GM12878 (cell line): ENCODE results near the gene SAPCD2. TPM values are rescaled to one million over a fixed set of nuclear protein-coding genes. Genes with fewer than 3 reads are reported as not detected.

ENCODE experiments used
- ATAC-seq: fragments of 200-7000 bp; cut with Tn5 transposase; 3 replicates; pipeline ENCODE4 v1.9.1; 2020; ENCODE audit warnings: mild to moderate bottlenecking, moderate library complexity
- BruUV-seq: library from RNA; stranded (reverse); fragments of 400-500 nt; replicated peaks from 2 replicates; lab custom pipeline; 2021; lab: Mats Ljungman, UMichigan
- CTCF ChIA-PET: fragments of 300-600 bp; sonication (Branson Sonifier 250); formaldehyde crosslinking; extraction: SDS; loops from one replicate; lab custom pipeline; 2021; ENCODE audit warnings: inconsistent platforms; lab: Yijun Ruan, JAX
- POLR2A ChIA-PET: fragments of 350-600 bp; formaldehyde crosslinking; extraction: SDS; loops from one replicate; lab custom pipeline; 2021; ENCODE audit warnings: inconsistent platforms; lab: Charles Lee
- RAD21 ChIA-PET: fragments of 300-600 bp; sonication (Branson Sonifier 250); formaldehyde crosslinking; loops from one replicate; lab custom pipeline; 2023; ENCODE audit warnings: antibody characterized with exemption; ENCODE audit not compliant: unreplicated experiment; lab: Charles Lee
- SMC1A ChIA-PET: fragments of 300-600 bp; sonication (Branson Sonifier 250); formaldehyde crosslinking; loops from one replicate; lab custom pipeline; 2023; ENCODE audit not compliant: unreplicated experiment, uncharacterized antibody; lab: Charles Lee
- DNase-seq: peaks from one replicate; pipeline ENCODE4 v3.0.0-alpha.2; 2011; ENCODE audit warnings: low read depth, low spot score
- FAIRE-seq: peaks from 3 replicates; lab custom pipeline; 2011; peaks lifted over from hg19 to GRCh38; lab: Jason Lieb, UNC
- H2AFZ ChIP-seq: 2 replicates; pipeline ENCODE4 v1.6.0; 2011; ENCODE audit warnings: low read depth, low read length, control low read depth; ENCODE audit not compliant: control insufficient read depth
- H3K27ac ChIP-seq: 2 replicates; pipeline ENCODE4 v1.5.1; 2011; ENCODE audit warnings: control low read depth; ENCODE audit not compliant: control insufficient read depth, insufficient read depth
- H3K27me3 ChIP-seq, 2 experiments: replicated peaks in 1 of 2; 2 replicates each; pipeline versions ENCODE4 v1.6.0 to v1.6.1; 2011; ENCODE audit warnings: low read length in 1 of 2; ENCODE audit not compliant: control insufficient read depth in 2 of 2, insufficient read depth in 2 of 2
- H3K36me3 ChIP-seq, 2 experiments: 2 replicates each; pipeline ENCODE4 v1.5.1; 2011; ENCODE audit warnings: low read length in 1 of 2; ENCODE audit not compliant: control insufficient read depth in 2 of 2, insufficient read depth in 2 of 2
- H3K4me1 ChIP-seq: 2 replicates; pipeline ENCODE4 v1.6.1; 2011; ENCODE audit warnings: mild to moderate bottlenecking, low read length, moderate library complexity, mixed read lengths; ENCODE audit not compliant: control insufficient read depth, insufficient read depth
- H3K4me2 ChIP-seq: 2 replicates; pipeline ENCODE4 v1.6.0; 2011; ENCODE audit warnings: control low read depth; ENCODE audit not compliant: control insufficient read depth, insufficient read depth
- H3K4me3 ChIP-seq: fragments of 200-600 bp; sonication (generic); 2 replicates; pipeline ENCODE4 v1.5.1; 2016
- H3K79me2 ChIP-seq: 2 replicates; pipeline ENCODE4 v1.6.0; 2011; ENCODE audit warnings: low read length; ENCODE audit not compliant: control insufficient read depth, insufficient read depth
- H3K9ac ChIP-seq: 2 replicates; pipeline ENCODE4 v1.8.0; 2011; ENCODE audit warnings: low read length, control low read depth, mixed read lengths; ENCODE audit not compliant: control insufficient read depth, insufficient read depth
- H3K9me3 ChIP-seq: replicated peaks from 3 replicates; pipeline ENCODE4 v1.5.1; 2011; ENCODE audit warnings: mild to moderate bottlenecking, low read length; ENCODE audit not compliant: control insufficient read depth, insufficient read depth
- H4K20me1 ChIP-seq: 2 replicates; pipeline ENCODE4 v1.6.0; 2011; ENCODE audit not compliant: control insufficient read depth, insufficient read depth
- ELK1 ChIP-seq: IDR thresholded peaks from 2 replicates; pipeline ENCODE4 v1.6.1; 2012; ENCODE audit warnings: low read depth, low read length, improper control_type of control experiment
- FOS ChIP-seq: IDR thresholded peaks from 3 replicates; pipeline ENCODE4 v1.6.1; 2011; ENCODE audit warnings: borderline replicate concordance; ENCODE audit not compliant: insufficient read length; ENCODE audit errors: extremely low read depth
- FOXK2 ChIP-seq: fragments of 450-650 bp; IDR thresholded peaks from 2 replicates; pipeline ENCODE4 v1.6.1; 2017; ENCODE audit warnings: mild to moderate bottlenecking, moderate library complexity
- IKZF1 ChIP-seq: fragments of 450-650 bp; conservative IDR thresholded peaks from 2 replicates; pipeline ENCODE4 v1.6.1; 2017; ENCODE audit warnings: antibody characterized with exemption, mild to moderate bottlenecking
- PBX3 ChIP-seq: IDR thresholded peaks from 2 replicates; pipeline ENCODE4 v1.6.1; 2011; ENCODE audit warnings: mild to moderate bottlenecking, low read depth, low read length, moderate library complexity; ENCODE audit not compliant: insufficient replicate concordance
- PML ChIP-seq: IDR thresholded peaks from 2 replicates; pipeline ENCODE4 v1.6.1; 2012; ENCODE audit warnings: low read length, inconsistent platforms
- RFX5 ChIP-seq: IDR thresholded peaks from 2 replicates; pipeline ENCODE4 v1.6.1; 2011; ENCODE audit warnings: low read depth, low read length, improper control_type of control experiment
- SMC3 ChIP-seq: IDR thresholded peaks from 2 replicates; pipeline ENCODE4 v1.6.1; 2011; ENCODE audit warnings: low read length, improper control_type of control experiment, borderline replicate concordance
- STAT1 ChIP-seq: fragments of 450-650 bp; conservative IDR thresholded peaks from 2 replicates; pipeline ENCODE4 v1.6.1; 2014; ENCODE audit warnings: antibody characterized with exemption, mild to moderate bottlenecking
- TCF7 ChIP-seq: IDR thresholded peaks from 2 replicates; pipeline ENCODE4 v1.6.1; 2014; ENCODE audit warnings: antibody characterized with exemption, borderline replicate concordance
- ZBTB33 ChIP-seq: fragments of 450-650 bp; IDR thresholded peaks from 2 replicates; pipeline ENCODE4 v1.6.1; 2017; ENCODE audit warnings: mild to moderate bottlenecking
- ZNF622 ChIP-seq: fragments of 450-650 bp; IDR thresholded peaks from 2 replicates; pipeline ENCODE4 v1.6.1; 2017; ENCODE audit warnings: mild to moderate bottlenecking, inconsistent platforms
- WGBS: methylation state at CpG from one replicate; pipeline ENCODE4 v1.1.6; 2016; ENCODE audit warnings: low lambda C conversion rate; ENCODE audit not compliant: insufficient replicate concordance, insufficient coverage; ENCODE audit errors: missing lambda C conversion rate; 5-methylcytosine and 5-hydroxymethylcytosine counted together
- in situ Hi-C: fragments of 300-500 bp; cut with MboI; formaldehyde crosslinking; loops from 9 replicates; pipeline ENCODE4 v1.14.3; 2018; ENCODE audit warnings: mixed read lengths
- intact Hi-C: fragments of 100-400 bp; cut with micrococcal nuclease; formaldehyde crosslinking; loops from one replicate; pipeline ENCODE4 v1.14.2; 2022; ENCODE audit not compliant: unreplicated experiment
- polyA plus RNA-seq, 11 experiments: library from polyadenylated mRNA; depleted of rRNA in 4 of 11; unstranded in 6 of 11; stranded (reverse) in 5 of 11; fragments of >200 nt; fragmentation: Nextera tagmentation in 4 of 11; fragmentation: Illumina TruSeq in 1 of 11; extraction: Ambion mirVana in 4 of 11; extraction: Trizol in 1 of 11; gene quantifications; 1 replicate in 1 of 11; 2 replicates in 10 of 11; pipeline versions ENCODE4 v1.2.1 to v1.2.3, GENCODE V29; 2011 to 2016; ENCODE audit warnings: inconsistent platforms in 2 of 11, missing spikeins in 2 of 11, low read depth in 1 of 11
- total RNA-seq, 4 experiments: library from RNA; depleted of rRNA in 3 of 4; stranded (reverse); fragments of >200 nt in 3 of 4; fragmentation: Illumina TruSeq in 1 of 4; extraction: Trizol in 1 of 4; gene quantifications; 2 replicates each; pipeline versions ENCODE4 v1.2.1 to v1.2.3, GENCODE V29; 2013 to 2021

Gene SAPCD2
- total and polyA plus RNA-seq, 10 of the 15 experiments (the other 5 are each of a cell fraction or from before 2014, with no cell fraction given), result 1.6 to 35.2 (median 7.2) TPM

GRCh38 chr9:137019891-137020683, 50.3 kb downstream of the SAPCD2 start:
- Histone ChIP-seq H4K20me1 (no peaks in the 10 kb centered on the region), H3K9me3 (no peaks in the 10 kb centered on the region; the same call in 2 of the 3 replicates), H3K27ac (no peak overlapping the region), H3K4me1 (no peaks in the 10 kb centered on the region), H3K36me3 (no peaks in the 10 kb centered on the region), H3K27me3 (no peaks in the 10 kb centered on the region), H3K4me3 (no peak overlapping the region), H3K4me2 (no peak overlapping the region), H2AFZ (no peak overlapping the region), H3K9ac (no peak overlapping the region), H3K79me2 (no peaks in the 10 kb centered on the region)
- 74% methylated on average over 27 of the region's 34 CpGs for WGBS
- ChIA-PET POLR2A (interaction anchor here (0.6 to 1.3 kb wide), 2 partner anchors 10 to 27 kb away, joined by 3 to 4 read pairs; no protein-coding TSS in a partner anchor), RAD21 (no interaction called here), CTCF (interaction anchor here (0.6 to 1.5 kb wide), 4 partner anchors 15 to 211 kb away, joined by 3 to 7 read pairs (median 4); no protein-coding TSS in a partner anchor), SMC1A (no interaction called here)
- in situ Hi-C loops (no loop called here), intact Hi-C loops (no loop called here)
- no peak for DNase-seq
- no peak for ATAC-seq
- BruUV-seq, result no TSS peak
- TF ChIP-seq SMC3 (no peak), PML (no peak), ZNF622 (no peak), ZBTB33 (no peak), RFX5 (no peak), FOXK2 (no peak), FOS (no peak), TCF7 (no peak), IKZF1 (no peak), ELK1 (no peak), STAT1 (no peak), PBX3 (no peak)
- FAIRE-seq, result no peak
